ENCODE data around the gene PEX26.
"Not testable (repeated sequence)": the region's sequence is repeated elsewhere in the genome, so short reads cannot be mapped to it uniquely, and the experiment has no call there.

PEX26 gene

DNA sequence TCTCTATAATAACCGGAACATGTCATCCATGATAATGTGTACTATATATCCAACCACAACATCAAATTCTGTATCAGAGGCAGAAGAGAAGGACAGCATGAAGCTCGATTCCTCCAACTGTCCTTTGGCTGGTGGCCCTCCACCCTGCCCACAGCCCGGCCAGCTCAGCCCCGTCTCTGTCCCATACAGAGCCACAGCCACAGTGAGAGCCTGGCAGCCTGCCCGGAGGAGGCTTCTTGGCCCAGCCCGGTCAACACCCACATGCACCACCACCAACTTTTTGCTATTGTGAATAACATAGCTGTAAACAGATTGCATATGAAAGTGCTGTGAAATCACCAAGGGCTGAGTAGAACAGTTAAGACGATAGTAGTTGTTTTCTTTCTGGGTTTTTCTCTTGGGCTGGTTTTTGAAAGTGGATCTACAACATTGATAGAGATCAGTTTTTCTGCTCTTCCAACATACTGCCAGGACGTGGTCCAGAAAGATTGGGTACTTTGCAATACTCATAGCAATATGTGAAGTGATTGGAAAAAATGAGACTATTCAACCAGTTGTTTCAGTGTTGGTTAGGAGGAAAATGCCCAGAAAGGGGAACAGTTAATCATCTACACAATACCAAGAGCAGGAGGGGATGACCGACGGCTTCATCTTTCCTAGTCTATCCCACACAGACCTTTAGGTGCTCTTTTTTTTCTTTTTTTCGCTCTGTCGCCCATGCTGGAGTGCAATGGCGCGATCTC lies 25.9 kb downstream of the PEX26 start:
- peak; percentile 17 for DNase-seq

- no peak for DNase-seq
Measured at GRCh38 chr22:18104566-18104965, 26.8 kb downstream of the PEX26 start.

GRCh38 chr22:18105981-18106380 lies 28.2 kb downstream of the PEX26 start:
- not testable (repeated sequence) for DNase-seq

GRCh38 chr22:18106550-18107341 lies 29.0 kb downstream of the PEX26 start:
- DNase-seq, result peak; percentile 68

GRCh38 chr22:18108187-18108586 lies 30.4 kb downstream of the PEX26 start:
- DNase-seq, result no peak

- no peak for DNase-seq
Measured at GRCh38 chr22:18109410-18110193, 31.8 kb downstream of the PEX26 start.

DNA sequence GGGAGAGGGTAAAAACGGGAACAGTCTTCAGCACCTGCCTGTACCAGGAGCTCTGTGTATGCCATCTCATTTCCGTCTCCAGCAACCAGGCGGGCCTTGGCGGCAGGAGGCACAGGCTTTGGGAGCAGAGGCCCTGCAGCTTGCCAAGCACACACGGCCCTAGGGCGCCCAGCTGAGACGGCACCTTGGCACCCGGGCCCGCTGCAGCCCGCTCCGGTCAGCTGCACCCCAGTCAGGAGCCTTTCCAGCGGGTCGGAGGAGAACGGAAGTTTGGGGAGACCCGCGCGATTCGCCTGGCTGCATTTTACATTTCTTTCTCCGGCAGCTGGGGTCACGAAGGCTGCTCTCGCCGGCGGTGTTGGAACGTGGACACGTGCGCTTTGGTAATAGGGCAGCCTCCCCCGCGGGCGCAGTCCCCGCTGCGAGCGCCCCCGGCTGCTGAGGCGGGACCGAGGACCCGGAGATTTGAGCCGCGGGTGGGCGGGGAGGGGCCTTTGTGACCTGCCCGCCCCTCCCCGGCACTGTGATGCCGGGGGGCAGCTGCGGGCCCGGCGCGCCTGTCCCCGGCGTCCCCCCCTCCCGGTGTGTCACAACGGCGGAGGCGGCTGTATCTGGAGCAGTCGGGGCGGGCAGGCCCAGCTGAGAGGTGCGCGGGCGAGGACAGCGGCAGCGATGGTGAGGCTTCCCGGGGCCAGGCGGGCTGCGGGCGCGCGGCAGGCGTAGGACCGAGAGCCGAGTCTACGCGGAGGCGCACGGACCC lies 32.6 kb downstream of the PEX26 start, which contains the start of gene TUBA8:
Gene TUBA8, plus strand, starts transcription at position 616 of the 760 bp plus-strand sequence. Its CDS starts 57 bp downstream, at position 673.
- DNase-seq, result peak; percentile 44

DNA sequence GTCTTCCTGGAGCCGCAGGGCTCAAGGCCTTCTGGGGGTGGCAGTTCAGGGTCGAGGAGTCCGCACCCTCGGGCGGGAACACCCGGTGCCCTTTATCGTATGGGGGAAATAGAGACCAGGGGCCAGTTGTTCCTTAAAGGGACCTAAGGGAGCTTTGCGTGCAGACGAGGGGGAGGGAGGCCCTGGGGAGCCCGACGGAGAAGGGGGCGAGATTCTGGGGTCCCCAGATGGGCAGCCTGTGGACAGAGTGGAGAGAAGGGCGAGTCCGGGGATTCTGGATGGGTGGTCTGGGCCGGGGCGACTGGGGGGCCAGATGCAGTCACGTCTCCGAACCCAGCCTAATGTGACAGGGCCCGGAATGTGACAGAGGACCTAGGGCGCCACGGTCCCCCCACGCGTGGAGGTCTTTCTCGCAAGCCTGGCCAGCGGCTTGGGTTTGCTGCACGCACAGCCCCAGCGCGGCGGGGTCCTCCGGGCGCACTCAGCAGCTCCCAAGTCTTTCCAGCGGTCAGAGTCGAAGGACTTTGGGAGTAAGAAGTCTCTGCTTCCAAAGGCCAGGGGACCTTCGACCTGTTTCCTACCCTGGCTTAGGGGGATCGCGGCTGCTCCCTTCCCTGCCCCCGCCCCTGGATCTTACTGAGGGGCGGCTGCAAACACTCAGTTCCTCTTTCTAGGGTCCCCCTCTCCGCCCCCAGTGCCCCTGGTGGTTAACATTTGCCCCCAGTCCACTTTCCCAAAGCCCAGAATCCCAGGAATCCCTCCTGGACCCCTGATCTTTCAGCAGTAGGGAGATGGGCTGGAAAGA lies 33.4 kb downstream of the PEX26 start:
- no peak for DNase-seq

DNA sequence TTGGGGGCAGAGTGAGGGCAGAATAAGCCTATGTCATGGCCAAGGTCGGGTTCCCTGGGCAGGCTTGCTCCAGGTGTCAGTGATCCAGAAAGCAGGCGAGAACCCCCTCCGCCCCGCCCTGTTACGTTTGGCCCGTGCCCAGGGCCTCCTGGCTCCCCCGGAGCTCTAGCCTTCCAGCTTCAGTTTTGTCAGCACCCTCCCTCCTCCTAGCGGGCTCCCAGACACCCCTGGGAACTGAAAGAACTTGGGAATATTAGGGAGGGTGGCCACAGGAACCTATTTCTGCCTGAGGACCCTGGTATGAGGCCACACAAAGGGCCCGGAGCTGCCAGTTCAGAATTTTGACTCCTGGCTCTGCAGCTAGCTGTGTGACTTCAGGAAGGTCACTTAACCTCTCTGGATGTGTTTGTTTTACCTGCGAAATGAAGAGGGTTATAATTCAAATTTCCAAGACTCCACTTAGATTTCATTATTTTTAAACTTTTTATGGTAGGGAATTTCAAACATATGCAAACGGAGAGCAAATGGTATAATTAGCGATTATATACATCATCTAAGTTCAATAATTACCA lies 34.1 kb downstream of the PEX26 start:
- no peak for DNase-seq

DNA sequence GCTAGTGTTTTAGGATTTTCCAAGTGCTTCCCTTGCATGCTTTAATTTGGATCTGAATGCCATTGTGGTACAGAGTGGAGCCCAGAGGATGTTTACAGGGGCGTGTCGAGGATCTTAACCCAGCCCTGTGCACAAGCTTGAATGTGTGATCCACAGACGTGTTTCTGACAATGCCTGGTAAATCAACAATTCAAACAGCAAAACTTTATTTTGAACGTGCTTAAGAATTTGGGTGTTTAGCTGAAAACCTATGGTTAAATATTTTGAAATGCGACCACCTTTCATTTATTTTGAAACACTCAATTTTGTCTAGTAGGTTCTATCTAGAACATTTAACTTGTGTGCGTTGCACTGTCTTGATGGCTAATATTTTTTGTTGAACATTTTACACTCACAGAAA lies 34.6 kb downstream of the PEX26 start:
- no peak for DNase-seq

DNA sequence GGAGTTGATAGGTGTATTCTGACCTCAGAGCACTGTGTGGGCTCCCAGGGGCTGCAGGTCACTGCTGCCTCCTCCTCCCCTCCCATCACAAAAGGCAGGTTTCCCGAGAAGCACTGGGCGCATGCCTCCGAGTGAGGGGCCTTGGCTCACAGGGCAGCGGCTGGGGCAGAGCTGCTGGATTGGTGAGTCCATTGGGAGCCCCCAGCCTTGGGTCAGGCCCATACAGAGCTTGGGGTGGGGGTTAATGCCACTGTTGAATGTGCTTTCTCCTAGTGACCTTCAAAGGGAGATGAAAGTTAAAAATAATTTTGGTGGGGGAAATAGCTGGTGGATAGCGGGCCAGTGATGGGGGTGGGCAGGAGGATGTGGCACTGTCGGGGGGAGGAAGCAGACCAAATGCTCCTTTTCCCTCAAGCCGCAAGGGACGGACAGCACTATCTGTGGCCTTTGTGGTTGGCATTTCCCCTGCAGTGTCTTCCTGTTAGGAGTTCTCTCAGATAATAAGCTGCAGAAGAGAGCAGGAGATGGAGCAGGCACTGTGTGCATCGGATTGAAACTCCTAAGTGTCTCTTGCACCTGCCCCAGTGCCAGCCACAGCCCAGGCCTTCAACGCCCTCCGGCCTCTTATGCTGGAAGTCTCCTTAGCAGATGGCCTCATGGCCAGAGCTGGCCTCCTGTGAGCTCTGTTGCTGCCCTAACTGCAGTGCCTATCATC lies 36.0 kb downstream of the PEX26 start:
- DNase-seq, result peak; percentile 77

- DNase-seq, result peak; percentile 41
Measured at GRCh38 chr22:18114495-18114894, 36.7 kb downstream of the PEX26 start.

DNA sequence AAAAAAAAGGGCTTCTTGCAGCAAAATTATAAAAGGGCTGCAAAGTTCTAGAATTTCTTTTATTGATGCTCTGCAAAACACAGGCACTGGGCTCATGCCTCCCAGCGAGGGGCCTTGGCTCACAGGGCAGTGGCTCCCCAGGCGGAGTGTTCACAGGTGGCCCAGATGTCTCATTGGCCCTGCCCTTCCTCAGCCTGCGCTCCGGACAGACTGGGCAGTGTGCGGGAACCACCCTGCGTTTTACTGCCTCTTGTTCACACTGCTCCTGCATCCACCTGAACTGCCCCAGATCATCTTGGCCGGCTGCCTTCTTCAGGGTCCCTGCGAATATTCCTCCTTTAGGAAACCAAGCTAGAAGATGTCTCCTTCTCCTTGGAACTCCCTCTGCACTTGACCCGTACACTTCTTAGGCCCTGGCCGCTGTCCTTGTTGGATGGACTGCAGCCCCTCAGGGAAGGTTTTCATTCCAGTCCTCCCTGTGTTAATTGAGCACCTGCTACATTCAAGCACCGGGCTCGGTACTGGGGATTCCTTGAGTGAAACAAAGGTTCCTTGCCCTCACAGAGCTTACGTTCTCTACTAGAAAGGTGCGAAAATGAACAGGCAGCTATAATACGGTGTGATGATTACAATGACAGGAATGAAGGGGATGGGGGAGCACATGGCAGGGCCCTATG lies 37.3 kb downstream of the PEX26 start:
- DNase-seq, result no peak

DNA sequence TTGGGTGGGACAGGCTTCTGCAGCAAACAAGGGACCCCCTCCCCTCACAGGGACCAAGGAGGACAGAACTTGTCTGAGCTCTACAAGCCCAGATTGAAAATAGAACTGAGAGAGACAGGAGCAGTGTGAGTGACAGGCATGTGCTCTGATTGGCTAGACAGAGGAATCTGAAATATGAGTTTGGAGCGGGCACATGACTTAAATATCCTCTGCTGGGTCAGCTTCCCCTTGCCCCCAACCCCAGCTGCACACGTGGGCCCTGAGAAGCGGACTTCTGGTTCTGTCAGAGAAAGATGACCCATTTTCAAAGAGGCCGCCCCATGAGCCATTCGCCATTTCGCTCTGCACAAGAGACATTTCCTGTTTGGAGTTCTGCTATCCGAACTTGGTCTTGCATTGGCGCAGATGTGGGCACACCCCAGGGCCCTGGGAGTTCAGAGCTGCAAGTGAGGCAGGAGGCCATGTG lies 38.1 kb downstream of the PEX26 start:
- no peak for DNase-seq

GRCh38 chr22:18116634-18117033 lies 38.8 kb downstream of the PEX26 start:
- no peak for DNase-seq

DNA sequence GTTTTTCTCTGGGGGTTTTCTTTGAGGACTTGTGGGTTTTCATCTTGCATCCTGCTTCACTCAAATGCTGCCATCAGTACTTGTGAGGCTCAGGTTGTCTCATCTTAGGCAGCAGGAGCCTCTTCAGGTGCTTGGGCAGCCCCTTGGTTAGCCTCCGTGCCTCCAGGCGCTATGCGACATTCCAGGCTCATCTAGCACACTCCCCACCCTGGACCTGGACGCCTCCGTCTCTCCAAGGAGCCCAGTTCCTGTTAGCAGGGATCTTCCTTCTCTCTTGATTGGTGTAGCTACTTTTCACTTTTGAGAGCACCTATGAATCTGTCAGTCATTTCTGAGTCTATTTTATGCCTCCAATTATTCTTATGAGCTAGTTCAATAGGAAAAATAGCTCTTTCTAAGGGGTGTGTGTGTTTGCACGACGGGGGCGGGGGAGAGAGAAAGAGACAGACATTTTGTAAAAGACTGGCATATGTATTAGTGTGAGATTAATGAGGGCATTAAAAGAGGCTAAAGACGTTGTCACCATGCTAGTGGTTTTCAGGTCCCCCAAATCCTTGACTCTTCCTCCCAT lies 40.6 kb downstream of the PEX26 start:
- DNase-seq, result no peak

- DNase-seq, result no peak
Measured at GRCh38 chr22:18119409-18120110, 41.8 kb downstream of the PEX26 start.

DNA sequence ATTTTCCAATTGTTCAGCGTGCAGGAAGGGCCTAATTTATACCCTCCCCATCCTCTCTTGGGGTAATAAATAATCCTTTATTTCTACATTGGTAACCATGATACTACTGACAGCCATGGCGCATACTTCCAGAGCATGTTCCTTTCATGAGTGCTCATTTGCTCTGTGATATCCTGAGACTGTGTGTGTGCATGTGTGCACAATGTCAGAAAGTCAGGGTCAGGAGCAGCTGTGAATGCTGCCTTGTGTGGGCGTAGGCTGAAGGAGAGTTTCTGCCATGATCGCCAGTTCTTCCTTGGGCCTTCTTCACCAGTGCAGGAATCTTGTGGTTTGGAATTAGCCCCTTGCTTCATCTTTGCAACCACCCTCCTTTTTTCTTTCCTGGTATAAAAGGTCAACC lies 43.1 kb downstream of the PEX26 start:
- DNase-seq, result no peak

DNA sequence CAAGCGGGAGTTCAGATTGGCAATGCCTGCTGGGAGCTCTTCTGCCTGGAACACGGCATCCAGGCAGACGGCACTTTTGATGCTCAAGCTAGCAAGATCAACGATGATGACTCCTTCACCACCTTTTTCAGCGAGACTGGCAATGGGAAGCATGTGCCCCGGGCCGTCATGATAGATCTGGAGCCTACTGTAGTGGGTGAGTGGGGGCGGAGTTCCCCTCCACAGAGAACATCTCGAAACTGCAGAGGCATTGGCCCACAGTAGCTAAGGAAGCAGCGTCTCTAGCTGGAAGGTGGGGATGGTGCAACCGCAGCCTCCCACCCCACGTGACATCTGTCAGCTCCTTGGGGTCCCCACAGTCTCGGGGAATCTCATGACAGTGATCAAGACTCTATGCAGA lies 43.7 kb downstream of the PEX26 start:
- DNase-seq, result no peak
